H1 (cell line): ENCODE data around the gene MAPK8. TPM values are rescaled to one million over a fixed set of nuclear protein-coding genes. Genes with fewer than 3 reads are reported as not detected.

Source experiments
- CTCF ChIA-PET: fragments of 300-600 bp; sonication (Branson Sonifier 250); formaldehyde crosslinking; loops from one replicate; lab custom pipeline; 2021; ENCODE audit not compliant: partially characterized antibody; lab: Charles Lee
- POLR2A ChIA-PET: fragments of 300-600 bp; sonication (Branson Sonifier 250); formaldehyde crosslinking; loops from one replicate; lab custom pipeline; 2021; ENCODE audit warnings: inconsistent platforms; ENCODE audit not compliant: partially characterized antibody; lab: Charles Lee
- DNase-seq, 2 experiments: peaks; one replicate each; pipeline versions ENCODE4 v3.0.0 to v3.0.0-alpha.2; 2010 to 2022; ENCODE audit warnings: low spot score in 2 of 2, low read depth in 1 of 2, mixed read lengths in 1 of 2
- FAIRE-seq: peaks from 2 replicates; lab custom pipeline; 2011; peaks lifted over from hg19 to GRCh38; lab: Jason Lieb, UNC
- H2AFZ ChIP-seq: 2 replicates; pipeline ENCODE4 v1.8.1; 2012; ENCODE audit warnings: low read length, inconsistent platforms
- H2AK5ac ChIP-seq: 2 replicates; pipeline ENCODE4 v1.6.1; 2013; ENCODE audit warnings: low read depth, low read length
- H2BK120ac ChIP-seq: replicated peaks from 2 replicates; pipeline ENCODE3; 2013; ENCODE audit warnings: low read depth, low read length, inconsistent platforms
- H2BK12ac ChIP-seq: 2 replicates; pipeline ENCODE4 v1.6.1; 2013; ENCODE audit warnings: low read depth, low read length
- H2BK15ac ChIP-seq: 2 replicates; pipeline ENCODE4 v1.6.1; 2013; ENCODE audit warnings: low read length
- H2BK20ac ChIP-seq: 2 replicates; pipeline ENCODE4 v1.6.1; 2013; ENCODE audit warnings: low read length
- H2BK5ac ChIP-seq: 2 replicates; pipeline ENCODE4 v1.6.1; 2013; ENCODE audit warnings: low read depth, low read length
- H3K14ac ChIP-seq: 2 replicates; pipeline ENCODE4 v1.6.1; 2013; ENCODE audit warnings: inconsistent platforms; ENCODE audit not compliant: insufficient read length
- H3K18ac ChIP-seq: 2 replicates; pipeline ENCODE4 v1.6.1; 2013; ENCODE audit warnings: low read length; ENCODE audit errors: extremely low read depth
- H3K23ac ChIP-seq: 2 replicates; pipeline ENCODE4 v1.6.1; 2013; ENCODE audit warnings: inconsistent platforms; ENCODE audit not compliant: insufficient read length
- H3K23me2 ChIP-seq: 2 replicates; pipeline ENCODE4 v1.6.1; 2013; ENCODE audit warnings: low read depth, low read length
- H3K27ac ChIP-seq: 2 replicates; pipeline ENCODE4 v1.6.1; 2011; ENCODE audit warnings: low read depth, low read length, inconsistent platforms
- H3K27me3 ChIP-seq, 4 experiments: replicated peaks in 1 of 4; 1 replicate in 1 of 4; 2 replicates in 3 of 4; pipeline versions ENCODE4 v1.6.1 to v1.8.1; 2011 to 2013; ENCODE audit warnings: low read length in 3 of 4, mild to moderate bottlenecking in 3 of 4, inconsistent platforms in 2 of 4, mixed read lengths in 2 of 4, moderate library complexity in 1 of 4; ENCODE audit not compliant: control insufficient read depth in 3 of 4, insufficient read depth in 3 of 4; ENCODE audit errors: extremely low read depth in 1 of 4
- H3K36me3 ChIP-seq, 4 experiments: 2 replicates each; pipeline versions ENCODE4 v1.6.1 to v1.8.1; 2011 to 2013; ENCODE audit warnings: mild to moderate bottlenecking in 4 of 4, low read length in 3 of 4, moderate library complexity in 2 of 4, control low read depth in 1 of 4, inconsistent platforms in 1 of 4; ENCODE audit not compliant: insufficient read depth in 4 of 4, control insufficient read depth in 2 of 4
- H3K4ac ChIP-seq: replicated peaks from 2 replicates; pipeline ENCODE3; 2013; ENCODE audit warnings: low read length, low read depth, mixed read lengths, inconsistent platforms; ENCODE audit not compliant: insufficient read length
- H3K4me1 ChIP-seq, 4 experiments: replicated peaks in 1 of 4; 1 replicate in 1 of 4; 2 replicates in 3 of 4; pipeline versions ENCODE4 v1.6.1 to v1.8.1; 2011 to 2013; ENCODE audit warnings: low read length in 3 of 4, inconsistent platforms in 2 of 4, mixed read lengths in 1 of 4; ENCODE audit not compliant: insufficient read depth in 4 of 4, control insufficient read depth in 3 of 4
- H3K4me2 ChIP-seq, 2 experiments: 2 replicates each; pipeline versions ENCODE4 v1.6.1 to v1.8.1; 2011 to 2013; ENCODE audit warnings: low read depth in 2 of 2, low read length in 2 of 2, control low read depth in 1 of 2, inconsistent platforms in 1 of 2, mild to moderate bottlenecking in 1 of 2; ENCODE audit not compliant: insufficient read depth in 1 of 2
- H3K4me3 ChIP-seq, 4 experiments: fragments of 200-600, 300-600 bp in 1 of 4; sonication (generic), shearing (Covaris generic), sonication (Bioruptor Twin) in 1 of 4; 2 replicates each; pipeline versions ENCODE4 v1.5.1 to v1.8.1; 2011 to 2016; ENCODE audit warnings: low read length in 4 of 4, low read depth in 3 of 4, control low read depth in 2 of 4, inconsistent platforms in 2 of 4, mild to moderate bottlenecking in 2 of 4, mixed read lengths in 1 of 4, moderate library complexity in 1 of 4; ENCODE audit not compliant: insufficient read depth in 2 of 4; ENCODE audit errors: extremely low read depth in 1 of 4
- H3K56ac ChIP-seq: replicated peaks from 2 replicates; pipeline ENCODE3; 2013; ENCODE audit warnings: low read depth, mild to moderate bottlenecking, mixed read lengths, low read length, inconsistent platforms; ENCODE audit not compliant: insufficient read length
- H3K79me1 ChIP-seq: 2 replicates; pipeline ENCODE4 v1.6.1; 2013; ENCODE audit warnings: low read depth, low read length, control low read depth
- H3K79me2 ChIP-seq, 2 experiments: 2 replicates each; pipeline versions ENCODE4 v1.6.1 to v1.8.1; 2012 to 2013; ENCODE audit warnings: low read length in 2 of 2, mild to moderate bottlenecking in 2 of 2, inconsistent platforms in 1 of 2; ENCODE audit not compliant: insufficient read depth in 2 of 2, control insufficient read depth in 1 of 2
- H3K9ac ChIP-seq, 4 experiments: replicated peaks in 1 of 4; 1 replicate in 1 of 4; 2 replicates in 3 of 4; pipeline versions ENCODE4 v1.6.1 to v1.8.1; 2011 to 2013; ENCODE audit warnings: low read depth in 3 of 4, low read length in 3 of 4, control low read depth in 2 of 4, mild to moderate bottlenecking in 2 of 4, moderate library complexity in 2 of 4, inconsistent platforms in 1 of 4; ENCODE audit errors: extremely low read depth in 1 of 4
- H3K9me3 ChIP-seq, 2 experiments: 2 replicates each; pipeline versions ENCODE4 v1.6.1 to v1.8.1; 2012 to 2013; ENCODE audit warnings: mild to moderate bottlenecking in 2 of 2, moderate library complexity in 2 of 2, control low read depth in 1 of 2, inconsistent platforms in 1 of 2, low read depth in 1 of 2, low read length in 1 of 2, mixed read lengths in 1 of 2; ENCODE audit not compliant: insufficient read depth in 2 of 2
- H4K20me1 ChIP-seq, 2 experiments: replicated peaks in 1 of 2; 2 replicates each; pipeline versions ENCODE3 to v1.8.1; 2011 to 2013; ENCODE audit warnings: inconsistent platforms in 2 of 2, low read length in 2 of 2, mild to moderate bottlenecking in 1 of 2; ENCODE audit not compliant: insufficient read depth in 2 of 2, control insufficient read depth in 1 of 2
- H4K5ac ChIP-seq: 2 replicates; pipeline ENCODE4 v1.6.1; 2013; ENCODE audit warnings: low read length, low read depth, mixed read lengths, inconsistent platforms; ENCODE audit not compliant: insufficient read length
- H4K8ac ChIP-seq: 2 replicates; pipeline ENCODE4 v1.8.0; 2013; ENCODE audit warnings: mild to moderate bottlenecking, moderate library complexity, low read length, inconsistent platforms; ENCODE audit not compliant: insufficient read depth; ENCODE audit errors: extremely low read depth
- H4K91ac ChIP-seq: replicated peaks from 2 replicates; pipeline ENCODE3; 2013; ENCODE audit warnings: low read length, mixed read lengths, inconsistent platforms; ENCODE audit not compliant: insufficient read length
- CBX5 ChIP-seq: fragments of 300-800, 300-1000 bp; sonication (generic); IDR thresholded peaks from 2 replicates; pipeline ENCODE4 v1.7.1; 2016; ENCODE audit warnings: antibody characterized with exemption, low read length, low read depth
- CBX8 ChIP-seq: fragments of 300-800, 300-1000 bp; sonication (generic); IDR thresholded peaks from 2 replicates; pipeline ENCODE4 v1.7.1; 2016; ENCODE audit warnings: low read depth, low read length, borderline replicate concordance
- CHD1 ChIP-seq: IDR thresholded peaks from 2 replicates; pipeline ENCODE4 v1.6.1; 2012; ENCODE audit warnings: low read depth, low read length, improper control_type of control experiment
- KDM4A ChIP-seq: IDR thresholded peaks from one replicate; pipeline ENCODE4 v1.7.1; 2012; ENCODE audit warnings: low read depth, mild to moderate bottlenecking, moderate library complexity, low read length, inconsistent platforms; ENCODE audit not compliant: severe bottlenecking
- KDM5A ChIP-seq: fragments of 200-600 bp; IDR thresholded peaks from 2 replicates; pipeline ENCODE4 v1.7.1; 2012; ENCODE audit warnings: mild to moderate bottlenecking, low read length, inconsistent platforms, mixed read lengths
- MAX ChIP-seq: IDR thresholded peaks from 2 replicates; pipeline ENCODE4 v1.6.1; 2012; ENCODE audit warnings: inconsistent platforms
- NRF1 ChIP-seq: IDR thresholded peaks from 2 replicates; pipeline ENCODE4 v1.6.1; 2011; ENCODE audit warnings: mild to moderate bottlenecking, low read depth, low read length, improper control_type of control experiment
- POU5F1 ChIP-seq: IDR thresholded peaks from 2 replicates; pipeline ENCODE4 v1.6.1; 2011; ENCODE audit warnings: low read depth, mild to moderate bottlenecking, low read length, moderate library complexity
- RFX5 ChIP-seq: IDR thresholded peaks from 2 replicates; pipeline ENCODE4 v1.6.1; 2011; ENCODE audit warnings: low read depth, low read length, improper control_type of control experiment, borderline replicate concordance
- SIRT6 ChIP-seq: IDR thresholded peaks from one replicate; pipeline ENCODE4 v1.7.1; 2012; ENCODE audit warnings: low read length, inconsistent platforms
- SIX5 ChIP-seq: IDR thresholded peaks from 2 replicates; pipeline ENCODE4 v1.6.1; 2011; ENCODE audit warnings: mild to moderate bottlenecking, low read depth, low read length
- SP2 ChIP-seq: IDR thresholded peaks from 2 replicates; pipeline ENCODE4 v1.6.1; 2012; ENCODE audit warnings: mild to moderate bottlenecking, low read length, inconsistent platforms
- TAF1 ChIP-seq: IDR thresholded peaks from 2 replicates; pipeline ENCODE4 v1.6.1; 2011; ENCODE audit warnings: mild to moderate bottlenecking, low read depth, low read length
- YY1 ChIP-seq: IDR thresholded peaks from 2 replicates; pipeline ENCODE4 v1.6.1; 2011; ENCODE audit warnings: low read depth, mild to moderate bottlenecking, low read length
- WGBS, 2 experiments: shearing (Covaris generic) in 1 of 2; methylation state at CpG; one replicate each; pipeline versions ENCODE4 v1.1.6 to v1.1.7; 2013 to 2015; ENCODE audit warnings: low lambda C conversion rate in 2 of 2, mixed read lengths in 2 of 2, inconsistent platforms in 1 of 2, low coverage in 1 of 2, missing lambda C conversion rate in 1 of 2; ENCODE audit not compliant: insufficient replicate concordance in 2 of 2, insufficient coverage in 1 of 2, insufficient read length in 1 of 2; ENCODE audit errors: extremely low coverage in 1 of 2, missing lambda C conversion rate in 1 of 2; 5-methylcytosine and 5-hydroxymethylcytosine counted together
- polyA plus RNA-seq, 7 experiments: library from polyadenylated mRNA; depleted of rRNA in 3 of 7; stranded (reverse) in 5 of 7; unstranded in 2 of 7; fragments of >200 nt in 5 of 7; fragments of 200-250 nt in 2 of 7; gene quantifications; 1 replicate in 5 of 7; 2 replicates in 1 of 7; 4 replicates in 1 of 7; pipeline versions ENCODE4 v1.2.1 to v1.2.3, GENCODE V29; 2011 to 2013; ENCODE audit warnings: missing spikeins in 2 of 7, mixed read lengths in 2 of 7
- total RNA-seq: library from RNA; stranded (reverse); fragmentation: NEBNext Ultra II Directional; extraction: Animal tissue kit (Norgen Biotek cat#: 25700); gene quantifications from 2 replicates; pipeline ENCODE4 v1.2.1, GENCODE V29; 2021

Gene MAPK8
- total and polyA plus RNA-seq, 2 of the 8 experiments (the other 6 are each of a cell fraction or from before 2014, with no cell fraction given), result 23.3 to 71.3 TPM

GRCh38 chr10:48364659-48365405 is 58.4 kb downstream of the MAPK8 start:
- Histone ChIP-seq H3K14ac (no peak overlapping the region), H3K27ac (no peak overlapping the region), H3K56ac (no peak overlapping the region), H3K79me1 (no peaks in the 10 kb centered on the region), H2BK5ac (no peak overlapping the region), H3K79me2 (peaks cover 0 to 72% of the 10 kb centered on the region in 2 experiments; a peak in 3 of 4 replicates), H3K23ac (no peak overlapping the region), H2AK5ac (no peak overlapping the region), H4K20me1 (peaks cover 0 to 3% of the 10 kb centered on the region in 2 experiments), H4K5ac (no peak overlapping the region), H2BK120ac (no peak overlapping the region), H3K4me3 (no peak overlapping the region), H3K9ac (no peak overlapping the region), H4K8ac (no peak overlapping the region), H2BK20ac (no peak overlapping the region), H2BK12ac (no peak overlapping the region), H4K91ac (no peak overlapping the region), H3K27me3 (no peaks in the 10 kb centered on the region), H2BK15ac (no peak overlapping the region), H3K9me3 (no peaks in the 10 kb centered on the region), H3K4ac (no peak overlapping the region), H3K18ac (no peak overlapping the region), H3K23me2 (no peaks in the 10 kb centered on the region; the same call in 1 of the 2 replicates), H3K4me2 (no peak overlapping the region), H3K36me3 (no peaks in the 10 kb centered on the region), H2AFZ (no peak overlapping the region), H3K4me1 (peaks cover 0 to 3% (median 0%) of the 10 kb centered on the region in 4 experiments; a peak in 1 of 7 replicates)
- no peak for DNase-seq
- 89% methylated on average over 3 of the region's 3 CpGs; no CpG with 5 or more reads in 1 of the 2 experiments for WGBS, 2 experiments
- ChIA-PET POLR2A (interaction anchor here (1.4 kb wide), 1 partner anchor 80 kb away, joined by 3 read pairs; no protein-coding TSS in a partner anchor), CTCF (interaction anchor here (1.0 to 3.4 kb wide), 16 partner anchors 7 to 292 kb away, joined by 3 to 16 read pairs (median 4); no protein-coding TSS in a partner anchor)
- no peak for FAIRE-seq
- no peak for TF ChIP-seq KDM4A
- TF ChIP-seq MAX, result no peak
- no peak for TF ChIP-seq YY1
- no peak for TF ChIP-seq SIRT6
- no peak for TF ChIP-seq SIX5
- TF ChIP-seq CBX5, result no peak
- no peak for TF ChIP-seq NRF1
- TF ChIP-seq POU5F1, result no peak
- no peak for TF ChIP-seq CHD1
- no peak for TF ChIP-seq TAF1
- no peak for TF ChIP-seq RFX5
- no peak for TF ChIP-seq KDM5A
- TF ChIP-seq CBX8, result no peak
- no peak for TF ChIP-seq SP2
